Natural killer cell (primary cell): Measurements from ENCODE around the gene ABR. TPM values are rescaled to one million over a fixed set of nuclear protein-coding genes. Genes with fewer than 3 reads are reported as not detected.

ENCODE experiments used
- ATAC-seq, 3 donors: fragments of 150-1000 bp in 2 of 3; fragments of 200-7000 bp in 1 of 3; cut with Tn5 transposase; 1 replicate in 1 of 3; 2 replicates in 2 of 3; pipeline ENCODE4 v1.10.0; 2021; ENCODE audit warnings: mild to moderate bottlenecking in 2 of 3, moderate library complexity in 2 of 3
- DNase-seq, 2 donors: peaks; one replicate each; pipeline versions ENCODE4 v3.0.0 to v3.0.0-alpha.2; 2013 to 2021; ENCODE audit warnings: mixed read lengths in 1 of 2
- H3K27ac ChIP-seq: one replicate; pipeline ENCODE4 v1.5.1; 2013; ENCODE audit warnings: mild to moderate bottlenecking, low read length
- H3K27me3 ChIP-seq: one replicate; pipeline ENCODE4 v1.6.1; 2013; ENCODE audit warnings: low read length; ENCODE audit not compliant: control insufficient read depth, insufficient read depth
- H3K36me3 ChIP-seq: one replicate; pipeline ENCODE4 v1.6.1; 2013; ENCODE audit warnings: low read length; ENCODE audit not compliant: control insufficient read depth, insufficient read depth
- H3K4me1 ChIP-seq: one replicate; pipeline ENCODE4 v1.6.1; 2013; ENCODE audit warnings: low read length; ENCODE audit not compliant: control insufficient read depth, insufficient read depth
- H3K4me3 ChIP-seq: one replicate; pipeline ENCODE4 v1.5.1; 2013; ENCODE audit warnings: low read length
- H3K9me3 ChIP-seq: one replicate; pipeline ENCODE4 v1.6.1; 2013; ENCODE audit warnings: low read length; ENCODE audit not compliant: control insufficient read depth, insufficient read depth
- H3K27ac Mint-ChIP-seq, 2 donors: one replicate each; pipeline ENCODE4 v1.8.0; 2022; ENCODE audit warnings: mild to moderate bottlenecking in 2 of 2, mixed read lengths in 2 of 2, moderate library complexity in 1 of 2
- H3K27me3 Mint-ChIP-seq, 2 donors: one replicate each; pipeline ENCODE4 v1.8.0; 2022; ENCODE audit warnings: low read depth in 2 of 2, mixed read lengths in 2 of 2
- H3K36me3 Mint-ChIP-seq: one replicate; pipeline ENCODE4 v1.8.0; 2022; ENCODE audit warnings: mixed read lengths
- H3K4me1 Mint-ChIP-seq, 2 donors: one replicate each; pipeline ENCODE4 v1.8.0; 2022; ENCODE audit warnings: mixed read lengths in 2 of 2
- H3K4me3 Mint-ChIP-seq: one replicate; pipeline ENCODE4 v1.8.0; 2022; ENCODE audit warnings: mild to moderate bottlenecking, moderate library complexity, mixed read lengths
- H3K9me3 Mint-ChIP-seq, 2 donors: one replicate each; pipeline ENCODE4 v1.8.0; 2022; ENCODE audit warnings: mixed read lengths in 2 of 2
- WGBS: methylation state at CpG from one replicate; pipeline ENCODE4 v1.1.7; 2013; ENCODE audit warnings: missing lambda C conversion rate; ENCODE audit not compliant: insufficient coverage; 5-methylcytosine and 5-hydroxymethylcytosine counted together
- intact Hi-C: fragments of 100-400 bp; cut with micrococcal nuclease; formaldehyde crosslinking; loops from one replicate; pipeline ENCODE4 v1.14.2; 2022
- total RNA-seq, 4 donors: library from RNA; stranded (reverse); fragments of 120-200 nt in 1 of 4; gene quantifications; one replicate each; pipeline versions ENCODE4 v1.2.3 to v1.2.4, GENCODE V29; 2013 to 2022
- TF ChIP-seq, protein P1 (sequence below): fragments of 200-600 bp; IDR thresholded peaks from one replicate; pipeline ENCODE4 v1.8.0; 2022; ENCODE audit warnings: antibody characterized with exemption

The ABR gene
- total RNA-seq, 3 donors from 2014 or later (not counting 1 experiment from before 2014, with no cell fraction given) = 155 to 215 (median 163) TPM

DNA sequence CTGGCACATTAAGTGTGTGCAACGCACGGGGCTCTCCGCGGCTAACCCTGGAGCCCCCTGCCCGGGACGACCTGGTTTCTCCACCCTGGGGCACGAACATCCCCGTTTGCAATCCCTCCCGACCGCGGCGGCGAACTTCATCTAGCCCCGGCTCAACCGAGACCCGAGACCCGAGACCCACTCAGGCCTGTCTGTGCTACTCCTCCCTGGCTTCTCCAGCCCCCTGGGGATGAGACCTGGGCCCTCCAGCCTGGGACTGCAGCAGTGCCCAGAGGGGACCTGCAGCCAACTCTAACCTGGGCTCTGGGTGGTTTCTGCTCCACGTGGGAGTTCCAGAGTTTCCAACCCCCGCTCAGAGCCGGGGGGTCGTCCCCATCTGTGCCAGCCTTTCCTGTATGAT lies 109.4 kb downstream of the ABR start:
- Histone ChIP-seq H3K36me3 (peaks cover 58% of the 10 kb centered on the region), H3K4me1 (no peaks in the 10 kb centered on the region), H3K27me3 (no peaks in the 10 kb centered on the region), H3K27ac (no peak overlapping the region), H3K9me3 (no peaks in the 10 kb centered on the region), H3K4me3 (no peak overlapping the region)
- peaks cover 0 to 3% of the 10 kb centered on the region in 2 donors for H3K4me1 Mint-ChIP-seq
- H3K36me3 Mint-ChIP-seq = peaks cover 14% of the 10 kb centered on the region
- peaks cover 0 to 4% of the 10 kb centered on the region in 2 donors for H3K9me3 Mint-ChIP-seq
- no peak overlapping the region for H3K4me3 Mint-ChIP-seq
- DNase-seq = no peak
- H3K27me3 Mint-ChIP-seq = no peaks in the 10 kb centered on the region
- no peak for ATAC-seq
- no peak overlapping the region for H3K27ac Mint-ChIP-seq
- TF ChIP-seq, protein P1, sequence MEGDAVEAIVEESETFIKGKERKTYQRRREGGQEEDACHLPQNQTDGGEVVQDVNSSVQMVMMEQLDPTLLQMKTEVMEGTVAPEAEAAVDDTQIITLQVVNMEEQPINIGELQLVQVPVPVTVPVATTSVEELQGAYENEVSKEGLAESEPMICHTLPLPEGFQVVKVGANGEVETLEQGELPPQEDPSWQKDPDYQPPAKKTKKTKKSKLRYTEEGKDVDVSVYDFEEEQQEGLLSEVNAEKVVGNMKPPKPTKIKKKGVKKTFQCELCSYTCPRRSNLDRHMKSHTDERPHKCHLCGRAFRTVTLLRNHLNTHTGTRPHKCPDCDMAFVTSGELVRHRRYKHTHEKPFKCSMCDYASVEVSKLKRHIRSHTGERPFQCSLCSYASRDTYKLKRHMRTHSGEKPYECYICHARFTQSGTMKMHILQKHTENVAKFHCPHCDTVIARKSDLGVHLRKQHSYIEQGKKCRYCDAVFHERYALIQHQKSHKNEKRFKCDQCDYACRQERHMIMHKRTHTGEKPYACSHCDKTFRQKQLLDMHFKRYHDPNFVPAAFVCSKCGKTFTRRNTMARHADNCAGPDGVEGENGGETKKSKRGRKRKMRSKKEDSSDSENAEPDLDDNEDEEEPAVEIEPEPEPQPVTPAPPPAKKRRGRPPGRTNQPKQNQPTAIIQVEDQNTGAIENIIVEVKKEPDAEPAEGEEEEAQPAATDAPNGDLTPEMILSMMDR = no peak
- intact Hi-C loops = no loop called here
- WGBS = 92% methylated on average over 21 of the region's 21 CpGs

DNA sequence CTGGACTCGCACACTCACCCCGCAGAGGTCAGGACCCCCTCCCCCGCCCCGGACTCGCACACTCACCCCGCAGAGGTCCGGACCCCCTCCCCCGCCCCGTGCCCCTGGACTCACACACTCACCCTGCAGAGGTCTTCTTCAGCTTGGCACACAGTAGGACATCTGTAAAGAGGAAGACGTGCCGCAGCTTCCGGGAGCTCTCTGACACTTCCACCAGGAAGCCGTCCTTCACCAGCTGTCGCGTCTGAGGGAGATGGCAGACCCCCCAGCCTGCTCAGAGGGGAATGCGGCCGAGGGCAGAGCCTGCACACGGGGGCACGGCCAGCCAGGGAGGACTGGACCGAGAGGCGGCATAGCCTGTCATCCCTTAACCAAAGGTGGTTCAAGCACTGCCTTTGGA lies 109.9 kb downstream of the ABR start:
- Mint-ChIP-seq H3K27ac (no peak overlapping the region), H3K36me3 (peaks cover 14% of the 10 kb centered on the region), H3K4me3 (no peak overlapping the region), H3K27me3 (no peaks in the 10 kb centered on the region), H3K4me1 (peaks cover 0 to 3% of the 10 kb centered on the region in 2 donors), H3K9me3 (peaks cover 0 to 4% of the 10 kb centered on the region in 2 donors)
- WGBS = 98% methylated on average over 18 of the region's 21 CpGs
- no peaks in the 10 kb centered on the region for H3K4me1 ChIP-seq
- peaks cover 59% of the 10 kb centered on the region for H3K36me3 ChIP-seq
- intact Hi-C loops = no loop called here
- no peaks in the 10 kb centered on the region for H3K9me3 ChIP-seq
- DNase-seq (no peak), ATAC-seq (no peak)
- no peaks in the 10 kb centered on the region for H3K27me3 ChIP-seq
- TF ChIP-seq, protein P1 = no peak
- H3K4me3 ChIP-seq = no peak overlapping the region
- no peak overlapping the region for H3K27ac ChIP-seq

DNA sequence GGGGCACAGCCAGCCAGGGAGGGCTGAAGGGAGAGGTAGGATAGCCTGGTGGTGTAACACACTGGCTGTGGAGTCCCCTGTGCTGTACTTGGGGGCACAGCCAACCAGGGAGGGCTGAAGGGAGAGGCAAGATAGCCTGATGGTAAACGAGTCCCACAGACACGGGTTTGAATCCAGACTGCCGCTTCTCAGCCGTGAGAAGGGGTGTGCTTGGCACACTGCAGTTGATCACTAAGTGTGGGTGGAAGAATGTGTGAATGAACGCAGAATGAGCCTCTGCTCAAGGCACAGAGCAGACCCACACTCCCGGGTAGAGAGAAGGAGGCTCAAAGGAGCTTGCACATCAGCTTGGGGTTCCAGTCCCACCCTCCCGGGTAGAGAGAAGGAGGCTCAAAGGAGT lies 111.4 kb downstream of the ABR start:
- no peak overlapping the region for H3K27ac Mint-ChIP-seq
- no peak for ATAC-seq
- no peak overlapping the region for H3K4me3 Mint-ChIP-seq

More for the DNA sequence above, 111.4 kb downstream of the ABR start:
- TF ChIP-seq, protein P1 = no peak
- Histone ChIP-seq H3K9me3 (no peaks in the 10 kb centered on the region), H3K36me3 (peaks cover 56% of the 10 kb centered on the region), H3K27ac (no peak overlapping the region), H3K4me3 (no peak overlapping the region), H3K4me1 (no peaks in the 10 kb centered on the region), H3K27me3 (no peaks in the 10 kb centered on the region)
- 98% methylated on average over 7 of the region's 7 CpGs for WGBS
- Mint-ChIP-seq H3K27me3 (no peaks in the 10 kb centered on the region), H3K36me3 (peaks cover 14% of the 10 kb centered on the region), H3K4me1 (peaks cover 0 to 3% of the 10 kb centered on the region in 2 donors), H3K9me3 (peaks cover 0 to 4% of the 10 kb centered on the region in 2 donors)
- intact Hi-C loops = no loop called here
- DNase-seq = no peak
